ENCODE measurements around the gene DUSP6.

DNA sequence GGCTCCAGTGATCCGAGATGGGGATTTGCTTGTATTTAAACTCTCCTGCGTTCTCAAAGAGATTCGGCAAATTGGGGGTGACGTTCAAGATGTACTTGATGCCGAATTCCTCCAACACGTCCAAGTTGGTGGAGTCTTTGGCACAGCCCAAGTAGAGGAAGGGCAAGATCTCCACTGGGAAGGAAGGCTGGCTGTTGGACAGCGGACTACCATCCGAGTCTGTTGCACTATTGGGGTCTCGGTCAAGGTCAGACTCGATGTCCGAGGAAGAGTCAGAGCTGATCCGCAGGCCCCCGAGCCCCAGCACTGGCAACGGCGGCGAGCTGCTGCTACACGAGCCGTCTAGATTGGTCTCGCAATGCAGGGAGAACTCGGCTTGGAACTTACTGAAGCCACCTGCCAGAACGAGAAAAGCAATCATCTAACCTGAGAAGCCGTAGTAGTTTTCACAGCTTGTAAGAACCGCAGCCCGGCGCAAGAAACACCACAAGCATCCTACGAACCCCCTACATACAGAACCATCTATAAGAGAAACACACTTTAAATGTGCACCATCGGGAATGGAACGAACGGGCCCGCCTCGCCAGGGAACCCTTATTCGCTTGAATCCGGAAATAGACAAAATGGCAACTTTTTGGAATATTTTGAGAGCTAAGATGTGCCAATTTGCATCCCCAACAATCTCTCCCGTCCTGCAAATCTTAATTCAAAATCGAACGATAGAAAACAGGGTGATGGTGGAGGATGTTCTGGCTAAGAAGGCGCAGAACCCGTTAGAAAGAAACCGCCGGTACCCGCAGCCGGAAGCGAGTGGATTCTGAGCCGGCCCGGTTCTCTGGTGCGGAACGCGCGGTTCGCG is 1.4 kb downstream of the DUSP6 start:
- TF ChIP-seq HMG20A (CRISPR knock-in tag; IDR thresholded peaks at IDR 0.05; ENCODE audit: borderline replicate concordance) (no peak), ARNT (IDR thresholded peaks at IDR 0.05) (no peak), ZNF3 (CRISPR knock-in tag; IDR thresholded peaks at IDR 0.05) (no peak), SIN3A (IDR thresholded peaks at IDR 0.05; ENCODE audit: borderline replicate concordance, low read depth, low read length) (peak; percentile 57; the same call in 1 of the 2 replicates), SUZ12 (IDR thresholded peaks at IDR 0.05; ENCODE audit: low read depth, low read length) (no peak), RBFOX2 (IDR thresholded peaks at IDR 0.05; ENCODE audit: low read depth, low read length) (no peak), CHD4 (IDR thresholded peaks at IDR 0.05; ENCODE audit: borderline replicate concordance, low read length) (no peak), SP1 (IDR thresholded peaks at IDR 0.05) (no peak), SP1 (CRISPR knock-in tag; IDR thresholded peaks at IDR 0.05) (no peak)
- TF ChIP-seq, protein P1, sequence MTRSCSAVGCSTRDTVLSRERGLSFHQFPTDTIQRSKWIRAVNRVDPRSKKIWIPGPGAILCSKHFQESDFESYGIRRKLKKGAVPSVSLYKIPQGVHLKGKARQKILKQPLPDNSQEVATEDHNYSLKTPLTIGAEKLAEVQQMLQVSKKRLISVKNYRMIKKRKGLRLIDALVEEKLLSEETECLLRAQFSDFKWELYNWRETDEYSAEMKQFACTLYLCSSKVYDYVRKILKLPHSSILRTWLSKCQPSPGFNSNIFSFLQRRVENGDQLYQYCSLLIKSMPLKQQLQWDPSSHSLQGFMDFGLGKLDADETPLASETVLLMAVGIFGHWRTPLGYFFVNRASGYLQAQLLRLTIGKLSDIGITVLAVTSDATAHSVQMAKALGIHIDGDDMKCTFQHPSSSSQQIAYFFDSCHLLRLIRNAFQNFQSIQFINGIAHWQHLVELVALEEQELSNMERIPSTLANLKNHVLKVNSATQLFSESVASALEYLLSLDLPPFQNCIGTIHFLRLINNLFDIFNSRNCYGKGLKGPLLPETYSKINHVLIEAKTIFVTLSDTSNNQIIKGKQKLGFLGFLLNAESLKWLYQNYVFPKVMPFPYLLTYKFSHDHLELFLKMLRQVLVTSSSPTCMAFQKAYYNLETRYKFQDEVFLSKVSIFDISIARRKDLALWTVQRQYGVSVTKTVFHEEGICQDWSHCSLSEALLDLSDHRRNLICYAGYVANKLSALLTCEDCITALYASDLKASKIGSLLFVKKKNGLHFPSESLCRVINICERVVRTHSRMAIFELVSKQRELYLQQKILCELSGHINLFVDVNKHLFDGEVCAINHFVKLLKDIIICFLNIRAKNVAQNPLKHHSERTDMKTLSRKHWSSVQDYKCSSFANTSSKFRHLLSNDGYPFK (CRISPR knock-in tag; IDR thresholded peaks at IDR 0.05; ENCODE audit: borderline replicate concordance): no peak; the same call in 1 of the 2 replicates
- TF ChIP-seq, protein P2, sequence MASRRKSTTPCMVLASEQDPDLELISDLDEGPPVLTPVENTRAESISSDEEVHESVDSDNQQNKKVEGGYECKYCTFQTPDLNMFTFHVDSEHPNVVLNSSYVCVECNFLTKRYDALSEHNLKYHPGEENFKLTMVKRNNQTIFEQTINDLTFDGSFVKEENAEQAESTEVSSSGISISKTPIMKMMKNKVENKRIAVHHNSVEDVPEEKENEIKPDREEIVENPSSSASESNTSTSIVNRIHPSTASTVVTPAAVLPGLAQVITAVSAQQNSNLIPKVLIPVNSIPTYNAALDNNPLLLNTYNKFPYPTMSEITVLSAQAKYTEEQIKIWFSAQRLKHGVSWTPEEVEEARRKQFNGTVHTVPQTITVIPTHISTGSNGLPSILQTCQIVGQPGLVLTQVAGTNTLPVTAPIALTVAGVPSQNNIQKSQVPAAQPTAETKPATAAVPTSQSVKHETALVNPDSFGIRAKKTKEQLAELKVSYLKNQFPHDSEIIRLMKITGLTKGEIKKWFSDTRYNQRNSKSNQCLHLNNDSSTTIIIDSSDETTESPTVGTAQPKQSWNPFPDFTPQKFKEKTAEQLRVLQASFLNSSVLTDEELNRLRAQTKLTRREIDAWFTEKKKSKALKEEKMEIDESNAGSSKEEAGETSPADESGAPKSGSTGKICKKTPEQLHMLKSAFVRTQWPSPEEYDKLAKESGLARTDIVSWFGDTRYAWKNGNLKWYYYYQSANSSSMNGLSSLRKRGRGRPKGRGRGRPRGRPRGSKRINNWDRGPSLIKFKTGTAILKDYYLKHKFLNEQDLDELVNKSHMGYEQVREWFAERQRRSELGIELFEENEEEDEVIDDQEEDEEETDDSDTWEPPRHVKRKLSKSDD (CRISPR knock-in tag; IDR thresholded peaks at IDR 0.05; ENCODE audit: low read depth): no peak
- TF ChIP-seq, protein P3, sequence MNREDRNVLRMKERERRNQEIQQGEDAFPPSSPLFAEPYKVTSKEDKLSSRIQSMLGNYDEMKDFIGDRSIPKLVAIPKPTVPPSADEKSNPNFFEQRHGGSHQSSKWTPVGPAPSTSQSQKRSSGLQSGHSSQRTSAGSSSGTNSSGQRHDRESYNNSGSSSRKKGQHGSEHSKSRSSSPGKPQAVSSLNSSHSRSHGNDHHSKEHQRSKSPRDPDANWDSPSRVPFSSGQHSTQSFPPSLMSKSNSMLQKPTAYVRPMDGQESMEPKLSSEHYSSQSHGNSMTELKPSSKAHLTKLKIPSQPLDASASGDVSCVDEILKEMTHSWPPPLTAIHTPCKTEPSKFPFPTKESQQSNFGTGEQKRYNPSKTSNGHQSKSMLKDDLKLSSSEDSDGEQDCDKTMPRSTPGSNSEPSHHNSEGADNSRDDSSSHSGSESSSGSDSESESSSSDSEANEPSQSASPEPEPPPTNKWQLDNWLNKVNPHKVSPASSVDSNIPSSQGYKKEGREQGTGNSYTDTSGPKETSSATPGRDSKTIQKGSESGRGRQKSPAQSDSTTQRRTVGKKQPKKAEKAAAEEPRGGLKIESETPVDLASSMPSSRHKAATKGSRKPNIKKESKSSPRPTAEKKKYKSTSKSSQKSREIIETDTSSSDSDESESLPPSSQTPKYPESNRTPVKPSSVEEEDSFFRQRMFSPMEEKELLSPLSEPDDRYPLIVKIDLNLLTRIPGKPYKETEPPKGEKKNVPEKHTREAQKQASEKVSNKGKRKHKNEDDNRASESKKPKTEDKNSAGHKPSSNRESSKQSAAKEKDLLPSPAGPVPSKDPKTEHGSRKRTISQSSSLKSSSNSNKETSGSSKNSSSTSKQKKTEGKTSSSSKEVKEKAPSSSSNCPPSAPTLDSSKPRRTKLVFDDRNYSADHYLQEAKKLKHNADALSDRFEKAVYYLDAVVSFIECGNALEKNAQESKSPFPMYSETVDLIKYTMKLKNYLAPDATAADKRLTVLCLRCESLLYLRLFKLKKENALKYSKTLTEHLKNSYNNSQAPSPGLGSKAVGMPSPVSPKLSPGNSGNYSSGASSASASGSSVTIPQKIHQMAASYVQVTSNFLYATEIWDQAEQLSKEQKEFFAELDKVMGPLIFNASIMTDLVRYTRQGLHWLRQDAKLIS (CRISPR knock-in tag; IDR thresholded peaks at IDR 0.05): peak; percentile 94
